Right lung (tissue), 5 donors: Measurements from ENCODE around the gene TOM1L2. TPM values are rescaled to one million over a fixed set of nuclear protein-coding genes. Genes with fewer than 3 reads are reported as not detected.

Source experiments
- DNase-seq, 2 donors: peaks; one replicate each; pipeline ENCODE4 v3.0.0-alpha.2; 2013
- polyA plus RNA-seq, 5 donors: library from polyadenylated mRNA; unstranded; fragments of 120-200 nt; gene quantifications; one replicate each; pipeline versions ENCODE4 v1.2.1 to v1.2.3, GENCODE V29; 2013; ENCODE audit warnings: inconsistent platforms in 1 of 5, low replicate concordance in 1 of 5; ENCODE audit not compliant: insufficient read length in 5 of 5, insufficient read depth in 1 of 5

Gene TOM1L2
- polyA plus RNA-seq, 5 donors = 37.7 to 63.8 (median 52.2) TPM

- DNase-seq = no peak
Observed at GRCh38 chr17:17849147-17849820, 122.9 kb downstream of the TOM1L2 start.

- DNase-seq = no peak
Observed at GRCh38 chr17:17848311-17849082, 123.7 kb downstream of the TOM1L2 start.

GRCh38 chr17:17847726-17848125 is 124.5 kb downstream of the TOM1L2 start:
- DNase-seq = no peak

- no peak for DNase-seq
Observed at GRCh38 chr17:17847118-17847689, 125.0 kb downstream of the TOM1L2 start.

- no peak for DNase-seq
Observed at GRCh38 chr17:17846645-17847044, 125.6 kb downstream of the TOM1L2 start.

- DNase-seq = no peak
Observed at GRCh38 chr17:17846003-17846402, 126.2 kb downstream of the TOM1L2 start.

- DNase-seq = no peak
Observed at GRCh38 chr17:17845046-17845775, 127.0 kb downstream of the TOM1L2 start.

GRCh38 chr17:17844500-17844899 is 127.7 kb downstream of the TOM1L2 start:
- DNase-seq = no peak

- DNase-seq = no peak
Observed at GRCh38 chr17:17844079-17844478, 128.1 kb downstream of the TOM1L2 start.

- no peak for DNase-seq
Observed at GRCh38 chr17:17843096-17843495, 129.1 kb downstream of the TOM1L2 start.

- DNase-seq = no peak
Observed at GRCh38 chr17:17842111-17842876, 129.9 kb downstream of the TOM1L2 start.

- DNase-seq = peak in 1 of 2 donors; percentile 62
Observed at GRCh38 chr17:17841601-17842025, 130.6 kb downstream of the TOM1L2 start.

- DNase-seq = no peak
Observed at GRCh38 chr17:17840751-17841591, 131.2 kb downstream of the TOM1L2 start.

- DNase-seq = peak; percentile 89
Observed at GRCh38 chr17:17839791-17840707, 132.2 kb downstream of the TOM1L2 start.

- DNase-seq = no peak
Observed at GRCh38 chr17:17837966-17838962, 133.9 kb downstream of the TOM1L2 start.

- no peak for DNase-seq
Observed at GRCh38 chr17:17837380-17837821, 134.8 kb downstream of the TOM1L2 start.

- DNase-seq = no peak
Observed at GRCh38 chr17:17836818-17837379, 135.3 kb downstream of the TOM1L2 start, which contains the start of gene SREBF1. Gene SREBF1 (minus strand): TSS chr17:17836986. CDS start chr17:17836817, 169 bp downstream.
